CD4-positive, CD25-positive, alpha-beta regulatory T cell (primary cell): ENCODE results near the gene BAIAP2L1. TPM values are rescaled to one million over a fixed set of nuclear protein-coding genes. Genes with fewer than 3 reads are reported as not detected.

Experiments
- ATAC-seq, 2 donors: fragments of 150-1000 bp; cut with Tn5 transposase; one replicate each; pipeline ENCODE4 v1.10.0; 2021; ENCODE audit warnings: low read depth in 2 of 2, moderate number of reproducible peaks in 2 of 2, moderate library complexity in 1 of 2
- DNase-seq, 3 donors: peaks; one replicate each; pipeline versions ENCODE4 v3.0.0 to v3.0.0-alpha.2; 2012 to 2022; ENCODE audit warnings: mixed read lengths in 1 of 3
- H3K27ac ChIP-seq: one replicate; pipeline ENCODE4 v1.7.0; 2013; ENCODE audit warnings: mild to moderate bottlenecking, low read length; ENCODE audit not compliant: insufficient read depth, poor library complexity, severe bottlenecking
- H3K27me3 ChIP-seq: one replicate; pipeline ENCODE4 v1.7.0; 2013; ENCODE audit warnings: low read length; ENCODE audit not compliant: control insufficient read depth, insufficient read depth
- H3K36me3 ChIP-seq: one replicate; pipeline ENCODE4 v1.7.0; 2013; ENCODE audit warnings: mild to moderate bottlenecking, low read length, moderate library complexity; ENCODE audit not compliant: control insufficient read depth, insufficient read depth
- H3K4me1 ChIP-seq: 2 replicates; pipeline ENCODE4 v1.7.0; 2013; ENCODE audit warnings: mild to moderate bottlenecking, low read length; ENCODE audit not compliant: insufficient read depth, control insufficient read depth, poor library complexity, severe bottlenecking
- H3K4me3 ChIP-seq: one replicate; pipeline ENCODE4 v1.7.0; 2013; ENCODE audit warnings: low read depth, mild to moderate bottlenecking, low read length, moderate library complexity
- H3K9me3 ChIP-seq, 2 experiments: 1 replicate in 1 of 2; 2 replicates in 1 of 2; pipeline ENCODE4 v1.7.0; 2013; ENCODE audit warnings: low read length in 2 of 2, mild to moderate bottlenecking in 1 of 2, moderate library complexity in 1 of 2; ENCODE audit not compliant: control insufficient read depth in 2 of 2
- H3K27ac Mint-ChIP-seq, 3 donors: one replicate each; pipeline ENCODE4 v1.8.0; 2020 to 2022; ENCODE audit warnings: mild to moderate bottlenecking in 3 of 3, mixed read lengths in 3 of 3, moderate library complexity in 2 of 3
- H3K27me3 Mint-ChIP-seq: one replicate; pipeline ENCODE4 v1.8.0; 2022; ENCODE audit warnings: mild to moderate bottlenecking, mixed read lengths
- H3K36me3 Mint-ChIP-seq: one replicate; pipeline ENCODE4 v1.8.0; 2020; ENCODE audit warnings: mixed read lengths
- H3K4me1 Mint-ChIP-seq, 4 donors: one replicate each; pipeline ENCODE4 v1.8.0; 2020 to 2022; ENCODE audit warnings: mixed read lengths in 4 of 4, mild to moderate bottlenecking in 1 of 4
- H3K4me3 Mint-ChIP-seq, 4 donors: one replicate each; pipeline ENCODE4 v1.8.0; 2020 to 2022; ENCODE audit warnings: mild to moderate bottlenecking in 4 of 4, mixed read lengths in 4 of 4, moderate library complexity in 3 of 4
- H3K9me3 Mint-ChIP-seq, 7 donors: one replicate each; pipeline ENCODE4 v1.8.0; 2020 to 2022; ENCODE audit warnings: mixed read lengths in 7 of 7, mild to moderate bottlenecking in 3 of 7, moderate library complexity in 2 of 7
- polyA plus RNA-seq, 4 donors: library from polyadenylated mRNA; unstranded; fragments of 300-500 nt; fragmentation: Illumina TruSeq; gene quantifications; one replicate each; pipeline ENCODE4 v1.2.3, GENCODE V29; 2021
- total RNA-seq: library from RNA; stranded (reverse); gene quantifications from one replicate; pipeline ENCODE4 v1.2.3, GENCODE V29; 2022

The BAIAP2L1 gene
- total and polyA plus RNA-seq, 5 donors from 2014 or later, result 0.12 to 0.86 (median 0.57) TPM

- no peaks in the 10 kb centered on the region for H3K36me3 ChIP-seq
- H3K9me3 Mint-ChIP-seq, result no peaks in the 10 kb centered on the region
- H3K9me3 ChIP-seq, result no peaks in the 10 kb centered on the region
- DNase-seq (no peak), ATAC-seq (no peak)
- peaks cover 0 to 14% (median 4%) of the 10 kb centered on the region in 4 donors for H3K4me1 Mint-ChIP-seq
- peaks cover 13% of the 10 kb centered on the region for H3K4me1 ChIP-seq
- H3K27me3 Mint-ChIP-seq, result peaks cover 31% of the 10 kb centered on the region
- H3K4me3 ChIP-seq, result no peak overlapping the region
- H3K36me3 Mint-ChIP-seq, result no peaks in the 10 kb centered on the region
- peaks cover 9% of the 10 kb centered on the region for H3K27me3 ChIP-seq
- no peak overlapping the region for H3K27ac ChIP-seq
- no peak overlapping the region for H3K27ac Mint-ChIP-seq
- peak overlapping the region in 1 of 4 donors; percentile 25 for H3K4me3 Mint-ChIP-seq
Measured at GRCh38 chr7:98398567-98399372, 2.1 kb downstream of the BAIAP2L1 start.

GRCh38 chr7:98396768-98397167, 4.1 kb downstream of the BAIAP2L1 start:
- no peaks in the 10 kb centered on the region for H3K36me3 ChIP-seq
- no peaks in the 10 kb centered on the region for H3K9me3 Mint-ChIP-seq
- no peak overlapping the region for H3K27ac ChIP-seq
- no peak overlapping the region for H3K4me3 ChIP-seq
- H3K4me3 Mint-ChIP-seq, result no peak overlapping the region
- H3K27ac Mint-ChIP-seq, result no peak overlapping the region
- ATAC-seq, result no peak
- H3K4me1 Mint-ChIP-seq, result peaks cover 0 to 12% (median 4%) of the 10 kb centered on the region in 4 donors
- no peaks in the 10 kb centered on the region for H3K36me3 Mint-ChIP-seq
- H3K4me1 ChIP-seq, result peaks cover 13% of the 10 kb centered on the region
- DNase-seq, result no peak
- no peaks in the 10 kb centered on the region for H3K9me3 ChIP-seq
- peaks cover 31% of the 10 kb centered on the region for H3K27me3 Mint-ChIP-seq
- peaks cover 9% of the 10 kb centered on the region for H3K27me3 ChIP-seq

GRCh38 chr7:98395951-98396350, 4.9 kb downstream of the BAIAP2L1 start:
- Mint-ChIP-seq H3K27ac (no peak overlapping the region), H3K27me3 (peaks cover 26% of the 10 kb centered on the region), H3K4me3 (no peak overlapping the region), H3K9me3 (no peaks in the 10 kb centered on the region), H3K4me1 (peaks cover 0 to 8% (median 4%) of the 10 kb centered on the region in 4 donors), H3K36me3 (no peaks in the 10 kb centered on the region)
- Histone ChIP-seq H3K4me3 (no peak overlapping the region), H3K27ac (no peak overlapping the region), H3K9me3 (no peaks in the 10 kb centered on the region), H3K36me3 (no peaks in the 10 kb centered on the region), H3K4me1 (peaks cover 8% of the 10 kb centered on the region), H3K27me3 (peaks cover 9% of the 10 kb centered on the region)
- DNase-seq, result no peak
- no peak for ATAC-seq

DNA sequence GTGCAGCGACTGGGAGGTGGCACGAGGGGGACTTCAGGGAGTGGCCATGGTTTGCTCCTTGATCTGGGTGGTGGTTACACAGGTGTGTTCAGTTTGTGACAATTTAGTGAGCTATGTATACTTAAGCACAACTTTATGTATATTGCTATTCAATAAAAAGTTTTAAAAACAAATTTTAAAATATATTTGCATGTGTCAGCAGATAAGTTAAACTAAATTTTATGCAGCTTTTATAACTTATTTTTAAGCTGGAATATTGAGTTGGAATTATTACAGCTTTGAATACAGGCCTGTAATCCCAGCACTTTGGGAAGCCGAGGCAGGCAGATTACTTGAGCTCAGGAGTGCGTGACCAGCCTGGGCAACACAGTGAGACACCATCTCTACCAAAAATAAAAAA, 5.4 kb downstream of the BAIAP2L1 start:
- no peak overlapping the region for H3K27ac Mint-ChIP-seq
- no peaks in the 10 kb centered on the region for H3K36me3 Mint-ChIP-seq
- H3K27me3 ChIP-seq, result peaks cover 9% of the 10 kb centered on the region
- H3K27ac ChIP-seq, result no peak overlapping the region
- no peak for ATAC-seq
- H3K9me3 Mint-ChIP-seq, result no peaks in the 10 kb centered on the region
- H3K36me3 ChIP-seq, result no peaks in the 10 kb centered on the region
- no peaks in the 10 kb centered on the region for H3K9me3 ChIP-seq
- no peak for DNase-seq
- H3K4me1 Mint-ChIP-seq, result peaks cover 0 to 8% (median 4%) of the 10 kb centered on the region in 4 donors
- peaks cover 26% of the 10 kb centered on the region for H3K27me3 Mint-ChIP-seq
- no peak overlapping the region for H3K4me3 Mint-ChIP-seq
- no peak overlapping the region for H3K4me3 ChIP-seq
- peaks cover 3% of the 10 kb centered on the region for H3K4me1 ChIP-seq

DNA sequence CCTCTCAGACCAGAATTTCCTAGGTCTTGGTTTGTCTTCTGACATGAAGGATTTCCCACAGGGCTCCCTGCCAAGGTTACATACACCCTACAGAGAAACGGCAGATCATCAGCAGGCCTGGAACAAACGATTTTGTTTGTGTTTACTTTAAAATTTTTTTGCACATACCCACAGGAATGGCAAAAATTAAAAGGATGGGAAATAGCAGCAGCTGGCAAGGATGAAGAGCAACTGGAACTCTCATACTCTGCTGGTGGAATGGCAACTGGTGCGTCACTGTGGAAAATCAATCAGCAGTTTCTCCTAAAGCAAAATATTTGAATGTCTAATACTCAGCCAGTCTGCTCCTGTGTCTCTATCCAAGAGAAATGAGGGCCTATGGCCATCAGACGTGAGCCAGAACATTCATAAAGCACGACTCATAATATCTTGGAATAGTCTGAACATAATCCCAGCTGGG, 6.5 kb downstream of the BAIAP2L1 start:
- Histone ChIP-seq H3K36me3 (no peaks in the 10 kb centered on the region), H3K4me1 (no peaks in the 10 kb centered on the region), H3K9me3 (no peaks in the 10 kb centered on the region), H3K27ac (no peak overlapping the region), H3K4me3 (no peak overlapping the region), H3K27me3 (peaks cover 9% of the 10 kb centered on the region)
- Mint-ChIP-seq H3K36me3 (no peaks in the 10 kb centered on the region), H3K9me3 (no peaks in the 10 kb centered on the region), H3K4me3 (no peak overlapping the region), H3K4me1 (peaks cover 0 to 2% (median under 1%) of the 10 kb centered on the region in 4 donors), H3K27ac (no peak overlapping the region), H3K27me3 (peaks cover 20% of the 10 kb centered on the region)
- DNase-seq (no peak), ATAC-seq (no peak)

- Mint-ChIP-seq H3K36me3 (no peaks in the 10 kb centered on the region), H3K9me3 (no peaks in the 10 kb centered on the region), H3K4me1 (no peaks in the 10 kb centered on the region), H3K27me3 (no peaks in the 10 kb centered on the region), H3K27ac (no peak overlapping the region), H3K4me3 (no peak overlapping the region)
- H3K27ac ChIP-seq, result no peak overlapping the region
- H3K9me3 ChIP-seq, result no peaks in the 10 kb centered on the region
- no peaks in the 10 kb centered on the region for H3K4me1 ChIP-seq
- H3K4me3 ChIP-seq, result no peak overlapping the region
- no peak for ATAC-seq
- no peaks in the 10 kb centered on the region for H3K27me3 ChIP-seq
- H3K36me3 ChIP-seq, result no peaks in the 10 kb centered on the region
- DNase-seq, result no peak
Measured at GRCh38 chr7:98387544-98388226, 13.2 kb downstream of the BAIAP2L1 start.

DNA sequence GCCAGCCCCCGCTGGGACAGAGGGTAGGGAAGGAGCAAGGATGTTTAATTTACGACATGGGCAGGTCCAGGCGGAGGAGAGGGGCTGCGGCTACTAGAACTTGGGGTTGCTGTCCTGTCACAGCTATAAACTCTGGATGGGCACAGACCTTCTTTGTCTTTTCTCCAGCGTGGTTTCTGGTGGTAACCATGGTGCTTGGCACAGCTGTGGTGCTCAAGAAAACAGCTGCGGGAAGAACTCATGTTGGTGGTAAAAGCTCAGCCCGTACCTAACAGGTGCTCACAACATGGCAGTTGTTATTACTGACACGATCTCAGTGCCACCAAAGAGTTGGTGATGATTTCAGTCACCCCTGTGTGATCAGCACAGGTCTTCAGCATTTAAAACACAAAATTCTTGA, 13.8 kb downstream of the BAIAP2L1 start:
- Mint-ChIP-seq H3K27ac (peak overlapping the region in 1 of 3 donors; percentile 59), H3K27me3 (no peaks in the 10 kb centered on the region), H3K4me3 (no peak overlapping the region), H3K36me3 (no peaks in the 10 kb centered on the region), H3K9me3 (no peaks in the 10 kb centered on the region), H3K4me1 (no peaks in the 10 kb centered on the region)
- no peak for ATAC-seq
- Histone ChIP-seq H3K4me3 (no peak overlapping the region), H3K4me1 (no peaks in the 10 kb centered on the region), H3K9me3 (no peaks in the 10 kb centered on the region), H3K27ac (no peak overlapping the region), H3K27me3 (no peaks in the 10 kb centered on the region), H3K36me3 (no peaks in the 10 kb centered on the region)
- no peak for DNase-seq
